Ishikawa (cell line): ENCODE results near the gene TUB.

Experiments used
- CEBPB ChIP-seq: IDR thresholded peaks from 2 replicates; pipeline ENCODE4 v1.6.1; 2012
- CREB1 ChIP-seq: IDR thresholded peaks from 2 replicates; pipeline ENCODE4 v1.6.1; 2012; ENCODE audit warnings: low read depth
- EGR1 ChIP-seq: IDR thresholded peaks from 2 replicates; pipeline ENCODE4 v1.6.1; 2012
- EP300 ChIP-seq: IDR thresholded peaks from 2 replicates; pipeline ENCODE4 v1.6.1; 2012; ENCODE audit warnings: borderline replicate concordance
- FOXM1 ChIP-seq: IDR thresholded peaks from 2 replicates; pipeline ENCODE4 v1.6.1; 2012; ENCODE audit warnings: low read depth, borderline replicate concordance
- NFIC ChIP-seq: IDR thresholded peaks from 2 replicates; pipeline ENCODE4 v1.6.1; 2012
- RAD21 ChIP-seq: IDR thresholded peaks from 2 replicates; pipeline ENCODE4 v1.6.1; 2012; ENCODE audit warnings: low read depth
- TAF1 ChIP-seq: IDR thresholded peaks from 2 replicates; pipeline ENCODE4 v1.6.1; 2012; ENCODE audit warnings: low read depth, mild to moderate bottlenecking
- TCF12 ChIP-seq: IDR thresholded peaks from 2 replicates; pipeline ENCODE4 v1.6.1; 2012; ENCODE audit warnings: low read depth
- TEAD4 ChIP-seq: IDR thresholded peaks from 2 replicates; pipeline ENCODE4 v1.6.1; 2012
- YY1 ChIP-seq: IDR thresholded peaks from 2 replicates; pipeline ENCODE4 v1.6.1; 2012; ENCODE audit warnings: low read depth
- ZBTB7A ChIP-seq: IDR thresholded peaks from 2 replicates; pipeline ENCODE4 v1.6.1; 2012; ENCODE audit warnings: low read depth
- TF ChIP-seq, protein P1 (sequence below): IDR thresholded peaks from 2 replicates; pipeline ENCODE4 v1.6.1; 2012; ENCODE audit warnings: low read depth, mild to moderate bottlenecking
- TF ChIP-seq, protein P2 (sequence below): IDR thresholded peaks from 2 replicates; pipeline ENCODE4 v1.6.1; 2012
- TF ChIP-seq, protein P3 (sequence below): IDR thresholded peaks from 2 replicates; pipeline ENCODE4 v1.6.1; 2012

Gene TUB

DNA sequence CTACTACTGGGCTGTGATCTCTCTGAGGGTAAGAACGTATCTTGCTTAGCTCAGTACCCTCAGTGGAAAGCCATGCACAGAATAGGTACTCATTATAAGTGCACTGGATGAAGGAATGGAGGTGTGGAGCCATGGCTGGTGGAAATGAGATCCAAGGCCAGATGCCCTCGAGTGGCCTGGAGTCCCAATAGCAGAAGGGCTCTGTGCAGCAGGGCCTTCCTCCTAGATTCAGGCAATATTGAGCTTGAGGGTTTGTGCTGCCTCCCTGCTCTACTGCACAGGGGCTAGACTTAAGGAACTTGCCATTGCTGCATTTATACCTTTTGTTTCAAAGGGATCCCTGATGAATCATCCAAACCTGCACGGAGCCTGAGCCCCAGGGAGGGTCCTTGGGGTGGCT lies 33.6 kb upstream of the TUB start:
- TF ChIP-seq, protein P1, sequence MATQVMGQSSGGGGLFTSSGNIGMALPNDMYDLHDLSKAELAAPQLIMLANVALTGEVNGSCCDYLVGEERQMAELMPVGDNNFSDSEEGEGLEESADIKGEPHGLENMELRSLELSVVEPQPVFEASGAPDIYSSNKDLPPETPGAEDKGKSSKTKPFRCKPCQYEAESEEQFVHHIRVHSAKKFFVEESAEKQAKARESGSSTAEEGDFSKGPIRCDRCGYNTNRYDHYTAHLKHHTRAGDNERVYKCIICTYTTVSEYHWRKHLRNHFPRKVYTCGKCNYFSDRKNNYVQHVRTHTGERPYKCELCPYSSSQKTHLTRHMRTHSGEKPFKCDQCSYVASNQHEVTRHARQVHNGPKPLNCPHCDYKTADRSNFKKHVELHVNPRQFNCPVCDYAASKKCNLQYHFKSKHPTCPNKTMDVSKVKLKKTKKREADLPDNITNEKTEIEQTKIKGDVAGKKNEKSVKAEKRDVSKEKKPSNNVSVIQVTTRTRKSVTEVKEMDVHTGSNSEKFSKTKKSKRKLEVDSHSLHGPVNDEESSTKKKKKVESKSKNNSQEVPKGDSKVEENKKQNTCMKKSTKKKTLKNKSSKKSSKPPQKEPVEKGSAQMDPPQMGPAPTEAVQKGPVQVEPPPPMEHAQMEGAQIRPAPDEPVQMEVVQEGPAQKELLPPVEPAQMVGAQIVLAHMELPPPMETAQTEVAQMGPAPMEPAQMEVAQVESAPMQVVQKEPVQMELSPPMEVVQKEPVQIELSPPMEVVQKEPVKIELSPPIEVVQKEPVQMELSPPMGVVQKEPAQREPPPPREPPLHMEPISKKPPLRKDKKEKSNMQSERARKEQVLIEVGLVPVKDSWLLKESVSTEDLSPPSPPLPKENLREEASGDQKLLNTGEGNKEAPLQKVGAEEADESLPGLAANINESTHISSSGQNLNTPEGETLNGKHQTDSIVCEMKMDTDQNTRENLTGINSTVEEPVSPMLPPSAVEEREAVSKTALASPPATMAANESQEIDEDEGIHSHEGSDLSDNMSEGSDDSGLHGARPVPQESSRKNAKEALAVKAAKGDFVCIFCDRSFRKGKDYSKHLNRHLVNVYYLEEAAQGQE = no peak
- TF ChIP-seq NFIC (no peak), RAD21 (no peak), FOXM1 (no peak), EGR1 (no peak), TEAD4 (no peak)
- TF ChIP-seq, protein P2, sequence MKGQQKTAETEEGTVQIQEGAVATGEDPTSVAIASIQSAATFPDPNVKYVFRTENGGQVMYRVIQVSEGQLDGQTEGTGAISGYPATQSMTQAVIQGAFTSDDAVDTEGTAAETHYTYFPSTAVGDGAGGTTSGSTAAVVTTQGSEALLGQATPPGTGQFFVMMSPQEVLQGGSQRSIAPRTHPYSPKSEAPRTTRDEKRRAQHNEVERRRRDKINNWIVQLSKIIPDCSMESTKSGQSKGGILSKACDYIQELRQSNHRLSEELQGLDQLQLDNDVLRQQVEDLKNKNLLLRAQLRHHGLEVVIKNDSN = no peak

- TF ChIP-seq CEBPB (no peak), RAD21 (no peak), NFIC (no peak), EGR1 (no peak), EP300 (no peak), CREB1 (no peak), FOXM1 (no peak), TAF1 (no peak), TEAD4 (no peak), TCF12 (no peak), YY1 (no peak), ZBTB7A (no peak)
- TF ChIP-seq, protein P3, sequence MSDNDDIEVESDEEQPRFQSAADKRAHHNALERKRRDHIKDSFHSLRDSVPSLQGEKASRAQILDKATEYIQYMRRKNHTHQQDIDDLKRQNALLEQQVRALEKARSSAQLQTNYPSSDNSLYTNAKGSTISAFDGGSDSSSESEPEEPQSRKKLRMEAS = no peak
- TF ChIP-seq, protein P2 = no peak
- TF ChIP-seq, protein P1 = no peak
Measured at GRCh38 chr11:8049084-8049483, 31.9 kb upstream of the TUB start.

GRCh38 chr11:8055091-8055835 lies 25.7 kb upstream of the TUB start:
- no peak for TF ChIP-seq NFIC
- no peak; the same call in 1 of the 2 replicates for TF ChIP-seq RAD21
- TF ChIP-seq TEAD4 = no peak
- TF ChIP-seq YY1 = no peak
- TF ChIP-seq, protein P3 = no peak
- no peak for TF ChIP-seq TCF12
- TF ChIP-seq, protein P2 = no peak
- no peak for TF ChIP-seq TAF1
- TF ChIP-seq CEBPB = no peak

DNA sequence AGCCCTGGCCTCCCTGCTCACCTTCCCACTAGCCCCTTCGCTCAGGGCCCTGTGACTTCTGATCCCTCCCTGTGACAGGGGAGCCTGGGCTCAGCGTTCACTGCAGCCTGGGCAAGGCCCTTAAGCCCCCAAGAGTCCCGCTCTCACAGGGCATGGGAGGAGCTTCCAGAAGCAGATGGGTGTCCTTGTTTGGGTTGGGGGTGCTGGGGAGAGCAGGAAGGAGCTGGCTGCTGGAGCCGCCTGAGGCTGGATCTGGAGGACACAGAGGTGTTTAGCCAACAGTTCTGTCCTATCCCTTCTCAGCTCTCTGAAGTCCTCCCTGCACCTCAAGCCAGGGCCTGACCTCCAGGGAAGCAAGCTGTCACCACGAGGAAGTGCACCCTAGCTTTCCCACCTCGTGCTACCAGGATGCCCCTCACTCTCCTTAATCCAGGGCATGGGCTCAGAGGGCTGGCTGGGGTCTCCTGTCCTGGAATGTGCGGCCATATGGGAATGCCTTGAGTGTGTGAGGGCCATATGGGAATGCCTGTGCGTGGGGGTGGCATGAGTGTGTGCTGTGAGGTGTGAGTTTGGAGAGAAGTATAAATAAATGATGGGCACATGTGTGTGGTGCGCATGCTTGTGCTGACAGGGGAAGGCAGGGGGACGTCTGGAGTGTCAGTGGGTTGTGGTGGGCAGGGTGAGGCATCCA lies 25.0 kb upstream of the TUB start:
- TF ChIP-seq EGR1 (no peak), CREB1 (no peak), ZBTB7A (no peak), NFIC (no peak), FOXM1 (no peak), TEAD4 (no peak), TCF12 (no peak), EP300 (no peak), TAF1 (no peak), YY1 (no peak), RAD21 (no peak), CEBPB (no peak)
- TF ChIP-seq, protein P1 = no peak
- TF ChIP-seq, protein P2 = no peak
- TF ChIP-seq, protein P3 = no peak
